BE2C (cell line): Measurements from ENCODE around the gene DCTD.

Experiments used
- DNase-seq: peaks from one replicate; pipeline ENCODE4 v3.0.0-alpha.2; 2020
- H3K27me3 ChIP-seq: fragments of 250-450 bp; sonication (Bioruptor Pico); 2 replicates; pipeline ENCODE4 v1.5.1; 2020; ENCODE audit warnings: mild to moderate bottlenecking
- H3K36me3 ChIP-seq: fragments of 250-450 bp; sonication (Bioruptor Pico); 2 replicates; pipeline ENCODE4 v1.5.1; 2020; ENCODE audit warnings: mild to moderate bottlenecking
- H3K4me1 ChIP-seq: fragments of 250-450 bp; sonication (Bioruptor Pico); 2 replicates; pipeline ENCODE4 v1.5.1; 2020
- H3K4me3 ChIP-seq: 2 replicates; pipeline ENCODE4 v1.5.1; 2011; ENCODE audit warnings: low read depth, low read length
- H3K9me3 ChIP-seq: fragments of 250-450 bp; sonication (Bioruptor Pico); 2 replicates; pipeline ENCODE4 v1.5.1; 2020
- CTCF ChIP-seq: IDR thresholded peaks from 2 replicates; pipeline ENCODE4 v1.5.1; 2012; ENCODE audit warnings: mild to moderate bottlenecking, low read depth, low read length

Gene DCTD

GRCh38 chr4:182893474-182894080 lies 23.6 kb downstream of the DCTD start:
- no peak for TF ChIP-seq CTCF
- Histone ChIP-seq H3K4me1 (peaks cover 8% of the 10 kb centered on the region), H3K4me3 (no peak overlapping the region), H3K36me3 (peaks cover 31% of the 10 kb centered on the region), H3K27me3 (no peaks in the 10 kb centered on the region), H3K9me3 (no peaks in the 10 kb centered on the region)
- DNase-seq: no peak

DNA sequence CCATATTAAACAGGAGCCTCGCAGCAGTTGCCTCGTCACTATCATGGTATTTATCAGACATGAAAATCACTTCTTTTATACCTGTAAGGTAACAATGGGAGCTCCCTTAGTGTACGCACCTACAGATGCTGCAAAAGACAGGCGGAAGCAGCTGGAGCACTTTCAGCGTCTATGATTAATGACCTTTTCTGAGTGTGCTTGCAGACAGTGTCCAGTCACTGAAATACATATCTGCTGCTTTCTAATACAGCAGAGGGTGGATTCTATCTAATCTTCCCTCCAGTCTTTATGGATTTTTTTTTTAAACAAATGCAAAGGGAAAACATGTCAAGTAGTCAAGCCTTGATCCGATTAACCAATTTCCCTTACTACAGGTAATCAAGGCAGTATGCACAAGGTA lies 24.1 kb downstream of the DCTD start:
- peaks cover 31% of the 10 kb centered on the region for H3K36me3 ChIP-seq
- no peak for TF ChIP-seq CTCF
- H3K27me3 ChIP-seq: no peaks in the 10 kb centered on the region
- no peaks in the 10 kb centered on the region for H3K9me3 ChIP-seq
- H3K4me3 ChIP-seq: no peak overlapping the region
- DNase-seq: no peak
- H3K4me1 ChIP-seq: peaks cover 8% of the 10 kb centered on the region

GRCh38 chr4:182890202-182890601 lies 27.0 kb downstream of the DCTD start:
- Histone ChIP-seq H3K36me3 (peaks cover 34% of the 10 kb centered on the region), H3K4me3 (no peak overlapping the region), H3K27me3 (no peaks in the 10 kb centered on the region), H3K9me3 (no peaks in the 10 kb centered on the region; the same call in 1 of the 2 replicates), H3K4me1 (peaks cover 8% of the 10 kb centered on the region)
- DNase-seq: no peak
- no peak for TF ChIP-seq CTCF

DNA sequence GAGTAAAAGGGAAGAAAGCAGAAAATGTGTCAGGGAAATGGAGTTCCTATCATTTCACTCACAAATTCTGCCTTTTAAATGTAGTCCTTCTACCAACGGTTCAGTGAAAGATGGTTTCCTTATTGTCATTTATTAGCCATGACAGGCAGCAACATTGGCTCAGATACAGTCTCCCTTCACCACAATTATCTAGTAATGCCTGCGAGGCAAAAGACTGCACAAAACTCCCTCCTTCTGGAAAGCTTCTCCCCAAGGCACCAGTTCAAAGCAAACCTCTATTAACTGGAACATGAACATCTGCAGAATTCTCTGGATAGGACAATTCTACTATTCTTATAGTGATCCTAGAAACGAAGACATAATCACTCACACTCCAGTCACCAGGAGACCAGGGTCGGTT lies 28.3 kb downstream of the DCTD start:
- no peak for TF ChIP-seq CTCF
- no peaks in the 10 kb centered on the region; the same call in 1 of the 2 replicates for H3K9me3 ChIP-seq
- no peaks in the 10 kb centered on the region for H3K27me3 ChIP-seq
- H3K4me1 ChIP-seq: peaks cover 8% of the 10 kb centered on the region
- DNase-seq: no peak
- peaks cover 32% of the 10 kb centered on the region for H3K36me3 ChIP-seq
- H3K4me3 ChIP-seq: no peak overlapping the region

DNA sequence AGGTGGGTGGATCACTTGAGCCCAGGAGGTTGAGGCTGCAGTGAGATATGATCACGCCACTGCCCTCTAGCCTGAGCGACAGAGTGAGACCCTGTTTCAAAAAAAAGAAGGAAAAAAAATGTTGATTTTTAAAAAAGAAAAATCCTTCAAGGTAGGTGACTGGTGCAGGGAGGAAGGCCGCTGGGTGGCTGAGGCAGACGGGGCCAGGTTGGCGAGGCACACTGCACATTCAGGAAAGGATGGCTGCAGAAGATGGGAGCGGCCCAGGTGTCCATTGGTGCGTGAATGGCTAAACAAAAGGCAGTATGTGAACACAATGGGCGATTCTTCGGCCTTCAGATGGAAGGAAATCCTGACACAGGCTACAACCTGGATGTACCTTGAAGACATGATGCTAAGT lies 30.4 kb downstream of the DCTD start:
- H3K27me3 ChIP-seq: no peaks in the 10 kb centered on the region
- H3K36me3 ChIP-seq: peaks cover 30% of the 10 kb centered on the region
- TF ChIP-seq CTCF: no peak
- no peak for DNase-seq
- H3K9me3 ChIP-seq: peaks cover 6% of the 10 kb centered on the region
- H3K4me1 ChIP-seq: peaks cover 8% of the 10 kb centered on the region
- H3K4me3 ChIP-seq: no peak overlapping the region

DNA sequence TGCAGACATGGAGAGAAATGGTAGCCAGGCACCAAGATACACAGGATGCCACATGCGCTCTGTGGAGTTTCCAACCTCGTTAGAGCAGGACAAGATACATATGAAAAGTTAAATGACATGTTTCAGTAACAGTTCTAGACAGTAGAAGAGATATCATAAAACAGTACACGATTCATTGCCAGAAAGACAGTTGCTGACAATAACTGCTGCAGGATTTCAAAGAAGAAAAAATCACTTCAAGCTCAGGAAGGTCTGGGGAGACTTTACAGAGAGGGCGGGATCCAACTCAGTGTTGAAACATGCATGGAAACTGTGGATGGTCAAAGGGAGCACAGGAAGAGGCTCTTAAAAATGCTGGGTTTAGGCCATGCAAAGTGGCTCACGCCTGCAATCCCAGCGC lies 31.0 kb downstream of the DCTD start:
- DNase-seq: no peak
- Histone ChIP-seq H3K4me3 (no peak overlapping the region), H3K9me3 (peaks cover 6% of the 10 kb centered on the region), H3K36me3 (peaks cover 26% of the 10 kb centered on the region), H3K27me3 (no peaks in the 10 kb centered on the region), H3K4me1 (peaks cover 11% of the 10 kb centered on the region)
- no peak for TF ChIP-seq CTCF
